B cell (primary cell): ENCODE results near the gene C1QTNF12.

Experiments
- EZH2 ChIP-seq: IDR thresholded peaks from 2 replicates; pipeline ENCODE4 v1.6.1; 2012; ENCODE audit warnings: borderline replicate concordance, low read depth, mild to moderate bottlenecking, moderate library complexity, low read length; ENCODE audit not compliant: insufficient read depth, poor library complexity, severe bottlenecking
- TF ChIP-seq, protein P1 (sequence below): fragments of 200-600 bp; IDR thresholded peaks from one replicate; pipeline ENCODE4 v1.8.0; 2022; ENCODE audit warnings: antibody characterized with exemption, mild to moderate bottlenecking

GRCh38 chr1:1281533-1282321 is 35.2 kb upstream of the C1QTNF12 start:
- TF ChIP-seq, protein P1, sequence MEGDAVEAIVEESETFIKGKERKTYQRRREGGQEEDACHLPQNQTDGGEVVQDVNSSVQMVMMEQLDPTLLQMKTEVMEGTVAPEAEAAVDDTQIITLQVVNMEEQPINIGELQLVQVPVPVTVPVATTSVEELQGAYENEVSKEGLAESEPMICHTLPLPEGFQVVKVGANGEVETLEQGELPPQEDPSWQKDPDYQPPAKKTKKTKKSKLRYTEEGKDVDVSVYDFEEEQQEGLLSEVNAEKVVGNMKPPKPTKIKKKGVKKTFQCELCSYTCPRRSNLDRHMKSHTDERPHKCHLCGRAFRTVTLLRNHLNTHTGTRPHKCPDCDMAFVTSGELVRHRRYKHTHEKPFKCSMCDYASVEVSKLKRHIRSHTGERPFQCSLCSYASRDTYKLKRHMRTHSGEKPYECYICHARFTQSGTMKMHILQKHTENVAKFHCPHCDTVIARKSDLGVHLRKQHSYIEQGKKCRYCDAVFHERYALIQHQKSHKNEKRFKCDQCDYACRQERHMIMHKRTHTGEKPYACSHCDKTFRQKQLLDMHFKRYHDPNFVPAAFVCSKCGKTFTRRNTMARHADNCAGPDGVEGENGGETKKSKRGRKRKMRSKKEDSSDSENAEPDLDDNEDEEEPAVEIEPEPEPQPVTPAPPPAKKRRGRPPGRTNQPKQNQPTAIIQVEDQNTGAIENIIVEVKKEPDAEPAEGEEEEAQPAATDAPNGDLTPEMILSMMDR: no peak
- TF ChIP-seq EZH2: no peak
